ENCODE results near the gene TBP.
A peak's percentile ranks its signal among the peaks of the same experiment; 100 is the strongest.
"Not testable (repeated sequence)": the region's sequence is repeated elsewhere in the genome, so short reads cannot be mapped to it uniquely, and the experiment has no call there.

Gene TBP

DNA sequence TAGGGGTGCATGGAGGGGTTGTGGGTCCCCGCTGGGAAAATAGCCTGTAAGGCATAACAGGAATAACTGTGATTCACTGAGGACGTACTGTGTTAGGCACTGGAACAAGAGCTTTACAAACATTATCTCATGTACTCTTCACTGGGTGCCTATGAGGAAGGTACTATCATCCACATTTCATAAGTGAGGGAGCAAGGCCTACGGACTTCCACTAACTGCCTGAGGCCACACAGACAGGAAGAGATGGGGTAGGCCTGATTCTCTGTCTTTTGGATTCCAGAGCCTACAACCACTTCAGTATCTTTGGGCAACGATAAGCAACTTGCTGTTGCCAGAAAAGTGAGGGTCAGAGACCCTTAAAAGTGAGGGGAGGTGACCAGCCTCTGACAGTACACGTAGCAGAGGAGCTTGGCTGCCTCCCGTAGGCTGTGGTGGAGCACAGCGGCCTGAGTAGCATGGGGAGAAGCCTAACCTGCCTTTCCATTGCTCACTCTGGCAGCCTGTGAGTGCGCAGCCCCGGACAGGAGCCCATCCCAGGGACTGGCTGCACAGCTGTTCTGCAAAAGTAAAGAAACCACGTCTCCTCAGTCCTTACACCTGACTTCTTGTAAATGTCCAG, 31.5 kb upstream of the TBP start:
- no peaks in the 10 kb centered on the region for H3K36me3 ChIP-seq
- peaks cover 9% of the 10 kb centered on the region for H3K27me3 ChIP-seq
- H3K27ac ChIP-seq: no peak overlapping the region
- H3K4me1 ChIP-seq (ENCODE audit: control insufficient read depth in 1 of 2, insufficient read depth in 1 of 2, low read depth in 1 of 2, low read length in 1 of 2): no peaks in the 10 kb centered on the region
- no peaks in the 10 kb centered on the region for H3K9me3 ChIP-seq
- TF ChIP-seq CTCF (IDR thresholded peaks at IDR 0.05): no peak
- H3K4me3 ChIP-seq (ENCODE audit: low read depth in 1 of 2, low read length in 1 of 2): no peak overlapping the region

DNA sequence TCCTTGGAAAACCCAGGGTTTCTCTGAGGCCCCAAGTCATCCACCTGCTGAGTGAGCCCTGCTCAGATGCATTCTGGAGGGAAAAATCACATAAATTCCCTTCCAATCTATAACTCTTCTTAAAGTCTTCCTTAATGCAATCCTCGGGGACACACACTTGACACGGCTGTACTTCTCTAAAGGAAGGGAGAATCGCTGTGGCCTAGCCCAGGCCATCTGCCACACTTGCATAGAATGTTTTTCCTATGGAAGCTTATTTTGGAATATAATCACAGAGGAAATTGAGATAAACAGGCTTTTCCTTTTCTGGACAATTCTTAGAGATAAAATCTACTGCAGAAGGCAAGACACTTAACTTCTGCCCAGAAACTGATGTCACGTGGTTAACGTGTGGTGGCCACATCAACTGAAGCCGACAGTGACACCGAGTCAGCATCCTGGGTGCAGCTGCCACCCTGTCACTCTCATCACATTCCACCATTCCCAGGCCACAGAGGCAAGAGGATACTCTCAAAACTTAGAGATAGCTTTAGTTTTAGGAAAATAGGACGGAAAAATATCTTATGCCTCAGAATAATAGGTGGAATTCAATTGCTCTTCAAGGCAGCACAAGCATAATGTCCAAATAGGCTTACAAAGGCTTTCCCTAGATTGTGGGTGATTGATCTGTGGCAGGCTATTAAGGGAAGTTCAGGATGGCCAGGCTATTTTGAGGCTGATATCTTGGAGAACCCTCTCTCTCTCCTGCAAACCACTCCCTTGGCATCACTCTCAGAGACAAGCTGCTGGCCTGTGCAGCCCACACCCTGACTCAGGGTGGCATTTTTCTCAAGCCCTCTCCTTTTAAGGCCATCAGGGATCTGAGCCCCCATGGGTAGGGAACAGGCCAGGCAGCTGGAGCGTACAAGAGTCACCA, 30.7 kb upstream of the TBP start:
- H3K27me3 ChIP-seq: peaks cover 9% of the 10 kb centered on the region
- no peak for TF ChIP-seq CTCF (IDR thresholded peaks at IDR 0.05)
- H3K36me3 ChIP-seq: no peaks in the 10 kb centered on the region
- H3K4me3 ChIP-seq (ENCODE audit: low read depth in 1 of 2, low read length in 1 of 2): no peak overlapping the region
- no peaks in the 10 kb centered on the region for H3K9me3 ChIP-seq
- H3K27ac ChIP-seq: no peak overlapping the region
- H3K4me1 ChIP-seq (ENCODE audit: control insufficient read depth in 1 of 2, insufficient read depth in 1 of 2, low read depth in 1 of 2, low read length in 1 of 2): no peaks in the 10 kb centered on the region

DNA sequence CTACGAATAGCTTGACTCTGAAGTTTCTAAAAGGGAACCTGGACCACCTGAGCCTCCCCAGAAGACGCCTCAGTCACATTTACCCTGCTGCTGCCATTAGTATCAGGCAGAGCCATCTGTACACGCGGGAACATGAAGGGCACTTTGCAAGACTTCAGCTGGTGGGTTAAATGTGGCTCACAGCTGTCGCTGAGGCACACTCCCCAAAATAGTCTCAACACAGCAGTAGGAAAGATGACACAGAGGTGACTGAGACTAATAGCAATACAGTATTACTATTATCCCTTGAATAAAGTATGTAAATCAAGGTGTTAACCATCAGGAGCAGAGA, 30.0 kb upstream of the TBP start:
- H3K36me3 ChIP-seq: no peaks in the 10 kb centered on the region
- TF ChIP-seq CTCF (IDR thresholded peaks at IDR 0.05): no peak
- peaks cover 3% of the 10 kb centered on the region for H3K27me3 ChIP-seq
- no peak overlapping the region for H3K27ac ChIP-seq
- H3K4me3 ChIP-seq (ENCODE audit: low read depth in 1 of 2, low read length in 1 of 2): no peak overlapping the region
- H3K9me3 ChIP-seq: no peaks in the 10 kb centered on the region
- H3K4me1 ChIP-seq (ENCODE audit: control insufficient read depth in 1 of 2, insufficient read depth in 1 of 2, low read depth in 1 of 2, low read length in 1 of 2): no peaks in the 10 kb centered on the region

DNA sequence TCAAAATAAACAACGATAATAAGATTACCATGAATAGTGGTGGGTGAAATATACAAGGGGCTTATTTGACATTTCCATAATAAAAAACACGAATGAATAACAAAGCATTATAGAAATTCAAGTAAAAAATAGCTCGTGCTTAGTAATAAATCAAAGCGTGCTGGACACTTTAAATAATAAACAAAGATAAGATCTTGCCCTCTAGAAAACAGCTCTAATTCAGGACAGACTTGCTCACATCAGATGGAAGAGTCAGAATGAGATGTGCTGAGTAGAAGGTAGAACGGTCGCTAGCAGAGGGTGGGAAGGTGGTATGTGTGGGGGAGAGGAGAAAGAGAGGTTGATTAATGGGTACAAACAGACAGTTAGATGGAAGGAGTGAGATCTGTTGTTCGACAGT, 28.4 kb upstream of the TBP start:
- no peaks in the 10 kb centered on the region for H3K4me1 ChIP-seq (ENCODE audit: control insufficient read depth in 1 of 2, insufficient read depth in 1 of 2, low read depth in 1 of 2, low read length in 1 of 2)
- TF ChIP-seq CTCF (IDR thresholded peaks at IDR 0.05): no peak
- H3K9me3 ChIP-seq: no peaks in the 10 kb centered on the region

DNA sequence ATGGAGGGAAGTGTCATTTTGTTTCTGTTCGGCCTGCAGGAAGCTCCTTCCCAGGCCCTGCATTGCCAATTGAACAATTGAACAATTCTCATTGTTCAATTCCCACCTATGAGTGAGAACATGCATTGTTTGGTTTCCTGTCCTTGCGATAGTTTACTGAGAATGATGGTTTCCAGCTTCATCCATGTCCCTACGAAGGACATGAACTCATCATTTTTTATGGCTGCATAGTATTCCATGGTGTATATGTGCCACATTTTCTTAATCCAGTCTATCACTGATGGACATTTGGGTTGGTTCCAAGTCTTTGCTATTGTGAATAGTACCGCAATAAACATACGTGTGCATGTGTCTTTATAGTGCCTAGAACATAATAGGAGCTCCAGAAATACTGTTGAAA, 26.2 kb upstream of the TBP start:
- H3K27ac ChIP-seq; H3K27me3 ChIP-seq; H3K4me3 ChIP-seq (ENCODE audit: low read depth in 1 of 2, low read length in 1 of 2); H3K9me3 ChIP-seq; H3K4me1 ChIP-seq (ENCODE audit: control insufficient read depth in 1 of 2, insufficient read depth in 1 of 2, low read depth in 1 of 2, low read length in 1 of 2): not testable (repeated sequence)
- H3K36me3 ChIP-seq: peaks cover 12% of the 10 kb centered on the region

More for the DNA sequence above, 28.4 kb upstream of the TBP start:
- Histone ChIP-seq H3K27me3 (no peaks in the 10 kb centered on the region), H3K36me3 (no peaks in the 10 kb centered on the region), H3K4me3 (ENCODE audit: low read depth in 1 of 2, low read length in 1 of 2) (no peak overlapping the region), H3K27ac (no peak overlapping the region)

GRCh38 chr6:170529839-170530469, 24.2 kb upstream of the TBP start:
- H3K27me3 ChIP-seq: no peaks in the 10 kb centered on the region
- peaks cover 32% of the 10 kb centered on the region for H3K36me3 ChIP-seq
- no peak overlapping the region for H3K27ac ChIP-seq
- TF ChIP-seq CTCF (IDR thresholded peaks at IDR 0.05): peak; percentile 49
- H3K4me1 ChIP-seq (ENCODE audit: control insufficient read depth in 1 of 2, insufficient read depth in 1 of 2, low read depth in 1 of 2, low read length in 1 of 2): no peaks in the 10 kb centered on the region
- no peak overlapping the region for H3K4me3 ChIP-seq (ENCODE audit: low read depth in 1 of 2, low read length in 1 of 2)
- H3K9me3 ChIP-seq: no peaks in the 10 kb centered on the region

Measured in neutrophil (primary cell).